Fibroblast of skin of back (primary cell): Measurements from ENCODE around the gene ISM2.

Experiments used
- DNase-seq: peaks from one replicate; pipeline ENCODE4 v3.0.0-alpha.2; 2013

The ISM2 gene

GRCh38 chr14:77459072-77459723, 39.4 kb downstream of the ISM2 start:
- peak; percentile 69 for DNase-seq

GRCh38 chr14:77458249-77458950, 40.2 kb downstream of the ISM2 start:
- DNase-seq, result peak; percentile 23

- DNase-seq, result peak; percentile 99
Measured at GRCh38 chr14:77457522-77458248, 40.9 kb downstream of the ISM2 start, which contains the start of the genes AHSA1 and VIPAS39. Gene AHSA1 (plus strand): TSS chr14:77458093. CDS start chr14:77458190, 97 bp downstream. Gene VIPAS39 (minus strand): TSS chr14:77457601. CDS start chr14:77454102, 3,499 bp downstream.

- no peak for DNase-seq
Measured at GRCh38 chr14:77457115-77457521, 41.5 kb downstream of the ISM2 start.

GRCh38 chr14:77455966-77456640, 42.5 kb downstream of the ISM2 start:
- DNase-seq, result no peak

GRCh38 chr14:77442196-77442595, 56.4 kb downstream of the ISM2 start:
- no peak for DNase-seq

GRCh38 chr14:77439861-77440260, 58.8 kb downstream of the ISM2 start:
- DNase-seq, result no peak

GRCh38 chr14:77438596-77438995, 60.0 kb downstream of the ISM2 start:
- no peak for DNase-seq

- peak; percentile 5 for DNase-seq
Measured at GRCh38 chr14:77436042-77436441, 62.6 kb downstream of the ISM2 start.

- no peak for DNase-seq
Measured at GRCh38 chr14:77426396-77426795, 72.2 kb downstream of the ISM2 start.

- DNase-seq, result no peak
Measured at GRCh38 chr14:77424862-77425261, 73.8 kb downstream of the ISM2 start.
